Activated CD8-positive, alpha-beta T cell treated with anti-CD3 and anti-CD28 coated beads for 36 hours (primary cell): ENCODE results near the gene RPL4. TPM values are rescaled to one million over a fixed set of nuclear protein-coding genes. Genes with fewer than 3 reads are reported as not detected.

Source experiments
- ATAC-seq: fragments of 200-7000 bp; cut with Tn5 transposase; one replicate; pipeline ENCODE4 v1.10.0; 2021; ENCODE audit warnings: mild to moderate bottlenecking, moderate library complexity
- CTCF ChIA-PET: fragments of 350-600 bp; sonication (Branson Sonifier 250); formaldehyde crosslinking; loops from one replicate; lab custom pipeline; 2021; ENCODE audit warnings: antibody characterized with exemption; lab: Charles Lee
- POLR2A ChIA-PET: fragments of 350-600 bp; sonication (Branson Sonifier 250); formaldehyde crosslinking; loops from one replicate; lab custom pipeline; 2021; ENCODE audit warnings: antibody characterized with exemption; lab: Charles Lee
- DNase-seq: peaks from one replicate; pipeline ENCODE4 v3.0.0-alpha.2; 2020
- H3K27ac Mint-ChIP-seq: one replicate; pipeline ENCODE4 v1.8.0; 2021; ENCODE audit warnings: mild to moderate bottlenecking, mixed read lengths
- H3K27me3 Mint-ChIP-seq: one replicate; pipeline ENCODE4 v1.8.0; 2021; ENCODE audit warnings: mixed read lengths
- H3K36me3 Mint-ChIP-seq: one replicate; pipeline ENCODE4 v1.8.0; 2021; ENCODE audit warnings: low read depth, mixed read lengths
- H3K4me1 Mint-ChIP-seq: one replicate; pipeline ENCODE4 v1.8.0; 2021; ENCODE audit warnings: low read depth, mixed read lengths
- H3K4me3 Mint-ChIP-seq: one replicate; pipeline ENCODE4 v1.8.0; 2021; ENCODE audit warnings: mild to moderate bottlenecking, moderate library complexity, mixed read lengths
- H3K9me3 Mint-ChIP-seq: one replicate; pipeline ENCODE4 v1.8.0; 2021; ENCODE audit warnings: mixed read lengths
- CTCF ChIP-seq: fragments of 200-600 bp; IDR thresholded peaks from one replicate; pipeline ENCODE4 v1.8.0; 2022; ENCODE audit warnings: antibody characterized with exemption, mild to moderate bottlenecking
- intact Hi-C: fragments of 100-400 bp; cut with micrococcal nuclease; formaldehyde crosslinking; loops from one replicate; pipeline ENCODE4 v1.10.0; 2022
- total RNA-seq, 2 experiments: library from RNA; stranded (reverse); gene quantifications; one replicate each; pipeline ENCODE4 v1.2.3, GENCODE V29; 2021

Gene RPL4
- total RNA-seq, 2 experiments from 2014 or later, result 5,254 to 5,310 TPM

DNA sequence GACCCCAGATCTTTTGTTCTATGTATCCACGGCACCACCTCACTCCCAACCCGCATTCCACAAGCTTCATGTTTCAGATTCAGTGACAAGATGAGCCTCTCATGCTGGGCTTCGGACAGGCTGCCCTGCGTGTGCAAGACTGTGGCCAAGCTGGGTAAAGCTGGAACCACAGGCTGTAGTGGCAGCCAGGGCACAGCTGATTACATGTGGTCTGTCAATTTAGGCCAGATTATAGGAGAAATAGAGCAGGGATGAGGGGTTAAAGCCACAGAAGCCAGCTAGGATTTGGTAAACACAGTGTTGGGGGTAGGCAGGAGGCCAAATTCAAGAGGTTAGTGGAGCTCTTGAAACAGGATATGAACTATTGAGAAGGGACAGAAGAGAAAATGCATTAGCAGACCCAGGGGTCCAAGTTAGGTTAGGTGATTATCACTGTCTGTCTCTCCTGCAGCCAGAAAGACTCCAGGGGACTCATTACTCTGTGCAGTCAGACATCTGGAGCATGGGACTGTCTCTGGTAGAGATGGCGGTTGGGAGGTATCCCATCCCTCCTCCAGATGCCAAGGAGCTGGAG, 20.0 kb downstream of the RPL4 start:
- ChIA-PET POLR2A (interaction anchor here (0.9 to 1.1 kb wide), 2 partner anchors 13 to 96 kb away, joined by 3 to 4 read pairs; partner anchors contain the start of gene SNAPC5), CTCF (interaction anchor here (0.6 to 0.9 kb wide), 2 partner anchors 13 to 15 kb away, joined by 3 read pairs; no protein-coding TSS in a partner anchor)
- no peak overlapping the region for H3K4me3 Mint-ChIP-seq
- ATAC-seq (no peak), DNase-seq (no peak)
- intact Hi-C loops, result no loop called here
- H3K27me3 Mint-ChIP-seq, result no peaks in the 10 kb centered on the region
- H3K4me1 Mint-ChIP-seq, result peaks cover under 1% of the 10 kb centered on the region
- H3K36me3 Mint-ChIP-seq, result peaks cover 49% of the 10 kb centered on the region
- no peak overlapping the region for H3K27ac Mint-ChIP-seq
- H3K9me3 Mint-ChIP-seq, result no peaks in the 10 kb centered on the region
- no peak for TF ChIP-seq CTCF

- peaks cover 40% of the 10 kb centered on the region for H3K36me3 Mint-ChIP-seq
- H3K4me3 Mint-ChIP-seq, result no peak overlapping the region
- peak overlapping the region; percentile 3 for H3K27ac Mint-ChIP-seq
- DNase-seq (no peak), ATAC-seq (no peak)
- H3K27me3 Mint-ChIP-seq, result no peaks in the 10 kb centered on the region
- H3K4me1 Mint-ChIP-seq, result peaks cover 3% of the 10 kb centered on the region
- no peak for TF ChIP-seq CTCF
- intact Hi-C loops, result no loop called here
- H3K9me3 Mint-ChIP-seq, result no peaks in the 10 kb centered on the region
- POLR2A ChIA-PET, result no interaction called here
- CTCF ChIA-PET, result no interaction called here
Observed at GRCh38 chr15:66483131-66483566, 21.5 kb downstream of the RPL4 start.

- peak overlapping the region; percentile 21 for H3K27ac Mint-ChIP-seq
- intact Hi-C loops, result no loop called here
- peaks cover 34% of the 10 kb centered on the region for H3K36me3 Mint-ChIP-seq
- TF ChIP-seq CTCF, result no peak
- ATAC-seq (no peak), DNase-seq (no peak)
- no peaks in the 10 kb centered on the region for H3K9me3 Mint-ChIP-seq
- H3K4me3 Mint-ChIP-seq, result no peak overlapping the region
- no peaks in the 10 kb centered on the region for H3K27me3 Mint-ChIP-seq
- POLR2A ChIA-PET, result interaction anchor here (1.0 kb wide), 1 partner anchor 15 kb away, joined by 3 read pairs; no protein-coding TSS in a partner anchor
- CTCF ChIA-PET, result interaction anchor here (1.2 kb wide), 1 partner anchor 10 kb away, joined by 3 read pairs; no protein-coding TSS in a partner anchor
- H3K4me1 Mint-ChIP-seq, result peaks cover 3% of the 10 kb centered on the region
Observed at GRCh38 chr15:66482539-66482938, 22.1 kb downstream of the RPL4 start.

GRCh38 chr15:66481107-66481856, 23.4 kb downstream of the RPL4 start:
- Mint-ChIP-seq H3K36me3 (peaks cover 32% of the 10 kb centered on the region), H3K4me3 (no peak overlapping the region), H3K27me3 (no peaks in the 10 kb centered on the region), H3K4me1 (peaks cover 13% of the 10 kb centered on the region), H3K9me3 (no peaks in the 10 kb centered on the region), H3K27ac (no peak overlapping the region)
- TF ChIP-seq CTCF, result no peak
- intact Hi-C loops, result no loop called here
- ATAC-seq (no peak), DNase-seq (no peak)
- POLR2A ChIA-PET, result interaction anchor here (0.6 to 1.0 kb wide), 3 partner anchors 13 to 16 kb away, joined by 3 read pairs; no protein-coding TSS in a partner anchor
- CTCF ChIA-PET, result interaction anchor here (1.2 kb wide), 1 partner anchor 8 kb away, joined by 3 read pairs; no protein-coding TSS in a partner anchor

GRCh38 chr15:66480267-66480666, 24.4 kb downstream of the RPL4 start:
- TF ChIP-seq CTCF, result no peak
- no peaks in the 10 kb centered on the region for H3K9me3 Mint-ChIP-seq
- peaks cover 23% of the 10 kb centered on the region for H3K4me1 Mint-ChIP-seq
- ChIA-PET POLR2A (no interaction called here), CTCF (no interaction called here)
- DNase-seq (no peak), ATAC-seq (no peak)
- no peak overlapping the region for H3K27ac Mint-ChIP-seq
- no peaks in the 10 kb centered on the region for H3K27me3 Mint-ChIP-seq
- H3K36me3 Mint-ChIP-seq, result peaks cover 32% of the 10 kb centered on the region
- intact Hi-C loops, result no loop called here
- H3K4me3 Mint-ChIP-seq, result no peak overlapping the region
